ENCODE data around the gene FOXK2.
"Not testable (repeated sequence)": the region's sequence is repeated elsewhere in the genome, so short reads cannot be mapped to it uniquely, and the experiment has no call there.

Gene FOXK2

DNA sequence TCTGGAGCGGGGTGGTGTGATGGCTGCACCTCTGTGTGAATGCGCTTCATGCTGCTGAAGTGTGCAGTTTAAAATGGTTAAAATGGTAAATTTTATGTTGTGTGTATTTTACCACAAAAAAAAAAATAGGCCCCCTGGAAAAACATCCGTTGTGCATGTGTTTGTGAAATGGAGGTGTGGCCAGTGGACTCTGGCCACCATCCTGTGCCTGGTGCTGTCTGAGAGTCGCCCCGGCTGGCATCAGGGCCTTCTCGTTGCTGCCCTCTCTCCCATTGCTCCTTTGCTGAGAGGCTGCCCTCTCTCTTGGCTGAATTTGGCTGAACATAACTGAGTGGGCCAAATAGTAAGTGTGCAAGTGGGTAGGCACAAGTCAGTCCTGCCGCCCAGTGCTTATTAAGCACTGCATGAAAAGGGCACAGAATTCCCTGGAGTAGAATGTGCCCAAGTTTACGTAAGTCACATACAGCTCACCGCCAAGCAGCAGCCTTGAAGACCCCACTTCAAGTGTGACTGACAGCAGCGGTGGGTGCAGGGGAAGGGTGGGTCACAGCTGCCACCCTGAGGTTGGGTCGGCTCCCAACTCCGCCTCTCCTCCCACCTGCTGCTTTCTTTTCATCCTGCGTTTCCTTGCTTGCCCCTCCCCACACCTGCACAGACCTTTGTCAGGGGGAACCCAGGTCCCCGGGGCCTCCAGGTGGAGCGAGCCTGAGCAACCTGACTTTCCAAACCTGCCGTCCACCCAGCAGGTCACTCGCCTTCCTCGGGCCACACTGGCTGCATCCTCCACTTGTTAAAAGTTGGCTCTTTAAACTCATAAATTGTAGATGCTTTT, 46.8 kb downstream of the FOXK2 start:
- no peak for DNase-seq

GRCh38 chr17:82567286-82567685, 47.8 kb downstream of the FOXK2 start:
- DNase-seq: no peak

DNA sequence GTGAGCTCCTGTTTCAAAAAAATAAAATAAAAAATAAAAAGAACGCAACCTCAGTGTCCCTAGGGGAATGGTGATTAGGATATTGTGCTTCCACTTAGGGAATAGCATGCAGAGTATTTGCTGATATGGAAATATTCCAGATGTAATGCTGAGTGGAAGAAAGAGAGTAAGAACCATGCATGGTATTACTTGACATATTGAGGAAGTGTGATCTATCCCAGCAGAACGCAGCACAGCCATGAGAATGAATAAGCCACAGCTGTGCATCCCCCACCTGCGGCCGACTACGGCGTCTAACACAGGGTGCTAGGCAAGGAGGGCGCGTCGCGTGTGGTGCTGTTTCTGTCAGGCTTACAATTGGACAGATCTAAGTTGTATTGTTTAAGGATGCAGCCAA, 49.5 kb downstream of the FOXK2 start:
- no peak for DNase-seq

DNA sequence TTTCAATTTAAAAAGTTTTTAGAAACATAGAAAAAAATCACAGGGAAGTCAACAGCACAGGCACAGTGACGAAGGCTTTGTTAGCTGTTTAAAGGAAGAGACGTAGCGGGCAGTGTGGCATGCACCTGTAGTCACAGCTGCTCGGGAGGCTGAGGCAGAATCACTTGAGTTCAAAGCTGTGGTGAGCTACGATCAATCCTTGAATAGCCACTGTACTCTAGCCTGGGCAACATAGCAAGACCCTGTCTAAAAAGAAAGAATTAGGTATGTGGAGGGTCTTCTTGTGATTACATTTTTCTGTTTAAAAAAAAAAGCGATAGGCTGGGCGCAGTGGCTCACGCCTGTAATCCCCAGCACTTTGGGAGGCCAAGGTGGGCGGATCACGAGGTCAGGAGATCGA, 50.1 kb downstream of the FOXK2 start:
- no peak for DNase-seq

DNA sequence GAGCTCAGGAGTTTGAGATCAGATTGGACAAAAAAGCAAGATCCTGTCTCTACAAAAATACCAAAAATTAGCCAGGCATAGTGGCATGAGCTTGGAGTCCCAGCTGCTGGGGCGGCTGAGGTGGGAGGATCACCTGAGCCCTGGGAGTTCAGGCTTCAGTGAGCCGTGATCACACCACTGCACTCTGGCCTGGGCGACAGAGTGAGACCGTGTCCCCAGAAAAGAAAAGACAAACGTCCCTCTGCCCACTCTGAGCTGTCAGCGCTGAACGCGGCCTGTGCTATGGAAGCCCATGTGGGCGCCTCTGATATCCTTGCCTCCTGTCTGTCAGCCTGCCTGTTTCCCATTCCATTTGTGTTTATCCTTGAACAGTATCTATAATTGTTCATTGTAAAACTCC, 50.7 kb downstream of the FOXK2 start:
- no peak for DNase-seq

DNA sequence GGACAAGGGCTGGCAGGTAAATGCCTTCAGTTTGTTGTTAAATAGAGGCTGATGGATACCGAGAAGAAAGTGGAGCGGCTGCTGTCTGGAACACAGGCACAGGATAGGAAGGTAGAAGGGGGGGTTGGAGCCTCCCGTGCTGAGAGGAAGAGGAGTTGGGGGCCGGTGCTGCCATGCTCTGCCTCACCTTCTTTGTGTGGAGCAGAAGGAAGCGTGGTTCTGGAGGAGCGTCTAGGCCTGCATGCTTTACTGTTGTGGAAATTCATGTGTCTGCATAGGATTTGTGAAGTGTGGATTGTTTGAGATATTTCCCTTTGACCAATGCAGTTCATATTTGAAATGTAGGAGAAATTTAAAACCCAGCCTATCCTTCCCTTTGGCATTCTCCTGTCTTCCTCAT, 52.3 kb downstream of the FOXK2 start:
- DNase-seq: no peak

GRCh38 chr17:82574041-82574440, 54.5 kb downstream of the FOXK2 start:
- DNase-seq: no peak

DNA sequence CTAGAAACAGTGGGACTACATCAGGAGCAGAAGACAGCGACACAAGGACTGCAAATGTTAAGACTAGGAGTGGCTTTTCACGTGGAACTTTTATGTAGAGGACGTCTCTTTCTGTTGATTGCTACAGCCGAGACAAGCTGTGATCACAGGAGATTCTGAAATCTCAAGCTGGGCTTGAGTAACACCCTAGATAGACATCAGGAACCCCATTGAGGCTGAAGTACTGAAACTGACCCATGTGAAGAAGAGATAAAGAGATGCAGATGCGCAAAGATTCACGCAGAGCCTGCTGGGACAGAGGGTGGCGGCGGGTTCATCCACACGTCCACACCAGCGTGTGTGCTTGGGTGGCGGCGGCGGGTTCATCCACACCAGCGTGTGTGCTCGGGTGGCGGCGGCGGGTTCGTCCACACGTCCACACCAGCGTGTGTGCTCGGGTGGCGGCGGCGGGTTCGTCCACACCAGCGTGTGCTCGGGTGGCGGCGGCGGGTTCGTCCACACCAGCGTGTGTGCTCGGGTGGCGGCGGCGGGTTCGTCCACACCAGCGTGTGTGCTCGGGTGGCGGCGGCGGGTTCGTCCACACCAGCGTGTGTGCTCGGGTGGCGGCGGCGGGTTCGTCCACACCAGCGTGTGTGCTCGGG, 56.2 kb downstream of the FOXK2 start:
- not testable (repeated sequence) for DNase-seq

GRCh38 chr17:82577300-82577699, 57.8 kb downstream of the FOXK2 start:
- DNase-seq: no peak

- not testable (repeated sequence) for DNase-seq
These were observed 60.4 kb downstream of the FOXK2 start for GRCh38 chr17:82579969-82580368.

DNA sequence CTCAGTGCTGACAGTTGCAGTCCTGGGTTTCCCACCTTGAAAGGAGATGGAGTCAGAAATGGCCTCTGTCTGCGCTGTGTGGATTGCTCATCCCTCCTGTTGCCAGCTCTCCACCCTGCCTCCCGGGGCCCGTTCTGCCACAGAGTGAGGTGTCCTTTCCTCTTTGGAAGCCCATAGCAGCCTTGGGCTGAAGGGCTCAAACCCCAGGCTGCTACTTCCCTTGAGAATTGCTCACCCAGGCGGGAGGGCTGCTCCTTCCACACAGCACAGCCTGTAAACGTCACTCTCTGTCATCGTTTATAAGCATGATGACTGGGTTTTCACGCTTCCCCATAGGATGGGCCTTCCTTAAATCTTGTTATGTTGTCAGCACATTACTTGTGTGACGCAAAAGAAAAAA, 62.7 kb downstream of the FOXK2 start:
- DNase-seq: no peak

DNA sequence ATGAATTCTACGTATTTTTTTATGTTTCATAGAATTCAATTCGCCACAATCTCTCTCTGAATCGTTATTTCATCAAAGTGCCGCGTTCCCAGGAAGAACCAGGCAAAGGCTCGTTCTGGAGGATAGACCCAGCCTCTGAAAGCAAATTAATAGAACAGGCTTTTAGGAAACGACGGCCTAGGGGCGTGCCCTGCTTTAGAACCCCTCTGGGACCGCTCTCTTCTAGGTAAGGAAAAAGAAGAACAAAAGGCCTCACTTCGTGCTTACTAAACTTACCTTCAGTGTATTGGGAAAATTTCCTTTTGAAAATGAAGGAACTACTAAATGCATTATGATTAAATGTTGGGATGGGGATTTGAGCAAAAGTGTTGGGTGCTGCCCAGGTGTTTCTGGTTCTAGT, 63.2 kb downstream of the FOXK2 start:
- no peak for DNase-seq

DNA sequence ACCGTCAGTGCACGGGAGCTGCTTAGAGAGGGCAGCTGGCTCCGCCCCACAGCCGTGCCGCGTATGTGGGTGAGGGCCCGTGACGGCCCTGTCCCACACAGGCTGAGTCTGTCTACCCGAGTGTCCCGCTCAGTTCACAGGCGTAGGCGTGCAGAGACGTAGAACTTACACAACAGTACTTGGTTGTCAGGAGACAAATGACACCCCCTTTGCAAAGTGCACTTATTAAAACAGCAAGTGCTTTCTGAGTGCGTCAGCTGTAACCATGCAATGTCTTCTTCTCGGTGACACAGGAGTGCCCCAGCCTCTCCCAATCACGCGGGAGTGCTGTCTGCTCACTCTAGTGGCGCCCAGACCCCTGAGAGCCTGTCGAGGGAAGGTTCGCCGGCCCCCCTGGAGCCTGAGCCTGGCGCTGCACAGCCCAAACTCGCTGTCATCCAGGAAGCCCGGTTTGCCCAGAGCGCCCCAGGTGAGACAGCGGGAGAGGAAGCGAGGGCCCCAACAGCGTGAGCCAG, 64.2 kb downstream of the FOXK2 start:
- DNase-seq: no peak

GRCh38 chr17:82585935-82586575, 66.5 kb downstream of the FOXK2 start:
- not testable (repeated sequence) for DNase-seq

DNA sequence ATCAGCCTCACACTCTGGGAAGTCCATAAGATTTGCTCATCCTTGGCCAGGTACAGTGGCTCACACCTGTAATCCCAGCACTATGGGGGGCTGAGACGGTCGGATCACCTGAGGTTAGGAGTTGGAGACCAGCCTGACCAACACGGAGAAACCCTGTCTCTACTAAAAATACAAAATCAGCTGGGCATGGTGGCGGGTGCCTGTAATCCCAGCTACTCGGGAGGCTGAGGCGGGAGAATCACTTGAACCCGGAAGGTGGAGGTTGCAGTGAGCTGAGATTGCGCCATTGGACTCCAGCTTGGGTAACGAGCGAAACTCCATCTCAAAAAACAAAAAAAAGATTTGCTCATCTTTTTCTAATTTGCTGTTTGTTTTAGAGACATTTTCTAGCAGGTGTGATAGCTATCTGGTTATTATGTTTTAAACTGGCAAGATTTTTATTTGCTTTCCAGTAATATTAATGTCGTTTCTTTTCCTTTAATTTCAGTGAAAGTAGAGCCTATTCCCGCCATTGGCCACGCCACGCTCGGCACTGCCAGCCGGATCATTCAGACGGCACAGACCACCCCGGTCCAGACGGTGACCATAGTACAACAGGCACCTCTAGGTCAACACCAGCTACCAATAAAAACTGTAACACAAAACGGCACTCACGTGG, 67.2 kb downstream of the FOXK2 start:
- DNase-seq: no peak

GRCh38 chr17:82587234-82588086, 67.9 kb downstream of the FOXK2 start:
- DNase-seq: no peak

DNA sequence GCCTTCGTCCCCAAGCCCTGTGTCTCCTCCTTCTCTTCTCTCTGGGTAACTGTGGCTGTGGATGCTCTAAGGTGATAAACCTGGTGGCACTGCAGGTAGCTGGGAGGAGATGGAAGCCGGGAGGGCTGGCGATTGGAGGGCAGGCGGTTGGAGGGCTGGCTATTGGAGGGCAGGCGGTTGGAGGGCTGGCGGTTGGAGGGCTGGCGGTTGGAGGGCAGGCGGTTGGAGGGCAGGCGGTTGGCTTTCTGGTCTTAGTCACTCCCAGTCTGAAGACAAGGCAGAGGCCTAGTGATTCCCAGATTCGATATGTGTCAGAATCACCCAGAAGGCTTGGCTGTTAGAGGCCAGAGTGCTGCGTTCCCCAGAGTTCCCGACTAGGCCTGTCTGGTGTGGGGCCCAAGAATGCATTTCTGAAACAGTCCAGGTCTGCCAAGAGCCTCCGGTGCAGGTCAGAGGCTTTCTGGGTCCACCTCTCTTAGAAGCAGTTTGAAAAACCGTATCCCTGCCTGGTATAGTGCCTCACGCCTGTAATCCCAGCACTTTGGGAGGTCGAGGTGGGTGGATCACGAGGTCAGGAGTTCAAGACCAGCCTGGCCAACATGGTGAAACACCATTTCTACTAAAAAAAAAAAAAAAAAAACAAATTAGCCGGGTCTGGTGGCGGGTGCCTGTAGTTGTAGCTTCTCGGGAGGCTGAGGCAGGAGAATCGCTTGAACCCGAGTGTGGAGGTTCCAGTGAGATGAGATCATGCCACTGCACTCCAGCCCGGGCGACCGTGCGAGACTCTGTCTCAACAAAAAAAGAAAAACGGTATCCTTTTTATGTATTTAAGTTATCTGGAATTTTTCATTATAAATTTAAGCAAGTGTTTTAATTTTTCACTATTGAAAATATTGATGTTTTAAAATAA, 69.0 kb downstream of the FOXK2 start:
- no peak for DNase-seq

- DNase-seq: no peak
These were observed 70.3 kb downstream of the FOXK2 start for GRCh38 chr17:82589851-82590180.

- no peak for DNase-seq
These were observed 70.7 kb downstream of the FOXK2 start for GRCh38 chr17:82590216-82590615.

GRCh38 chr17:82590881-82591539, 71.5 kb downstream of the FOXK2 start:
- no peak for DNase-seq

DNA sequence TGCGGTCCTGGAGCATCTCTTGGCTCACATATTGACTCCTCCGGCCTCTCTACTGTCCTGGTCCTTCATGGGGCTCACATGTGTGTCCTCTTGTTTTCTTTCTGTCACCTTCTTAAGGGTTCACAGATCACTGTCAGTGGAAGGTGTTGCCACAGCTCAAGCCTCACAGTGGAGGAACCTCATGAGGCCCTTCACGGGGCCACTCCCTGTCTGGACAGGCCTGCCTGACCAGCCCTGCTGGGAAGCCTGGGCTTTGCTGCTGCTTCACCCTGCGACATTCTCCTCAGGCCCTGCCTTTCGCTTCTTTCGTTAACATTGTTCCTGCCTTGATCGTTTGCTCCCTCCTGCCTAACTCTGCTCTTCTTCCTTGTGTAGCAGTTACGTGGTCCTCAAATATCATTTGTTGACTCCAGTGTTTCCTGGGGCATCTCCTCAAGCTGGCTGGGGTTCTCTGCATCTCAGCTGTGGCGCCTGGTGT, 72.8 kb downstream of the FOXK2 start:
- no peak for DNase-seq

Data from NCI-H526 treated with DMSO at 0.1 percent for 48 hours (cell line).